Panc1 (cell line): ENCODE data around the gene MYO7B. TPM values are rescaled to one million over a fixed set of nuclear protein-coding genes. Genes with fewer than 3 reads are reported as not detected.

Experiments
- ATAC-seq: fragments of 200-7000 bp; cut with Tn5 transposase; 2 replicates; pipeline ENCODE4 v1.9.1; 2020; ENCODE audit warnings: mild to moderate bottlenecking, moderate library complexity
- BruUV-seq: library from RNA; stranded (reverse); fragments of 400-500 nt; replicated peaks from 2 replicates; lab custom pipeline; 2021; lab: Mats Ljungman, UMichigan
- CTCF ChIA-PET: fragments of 300-600 bp; sonication (Branson Sonifier 250); formaldehyde crosslinking; loops from one replicate; lab custom pipeline; 2022; ENCODE audit warnings: antibody characterized with exemption; lab: Charles Lee
- POLR2A ChIA-PET: fragments of 300-600 bp; sonication (Branson Sonifier 250); formaldehyde crosslinking; loops from one replicate; lab custom pipeline; 2022; ENCODE audit warnings: antibody characterized with exemption; lab: Charles Lee
- DNase-seq: peaks from one replicate; pipeline ENCODE4 v3.0.0-alpha.2; 2010; ENCODE audit warnings: low read depth, low spot score
- H3K27ac ChIP-seq: 2 replicates; pipeline ENCODE4 v1.5.1; 2011; ENCODE audit warnings: mild to moderate bottlenecking, low read length, inconsistent platforms
- H3K27me3 ChIP-seq: fragments of 200-500 bp; sonication (Bioruptor generic); 2 replicates; pipeline ENCODE4 v1.6.0; 2014; ENCODE audit warnings: low read length, inconsistent platforms; ENCODE audit not compliant: control insufficient read depth, insufficient read depth
- H3K36me3 ChIP-seq: fragments of 200-500 bp; sonication (Bioruptor generic); 2 replicates; pipeline ENCODE4 v1.5.1; 2014; ENCODE audit warnings: inconsistent platforms, mild to moderate bottlenecking, low read length, moderate library complexity; ENCODE audit not compliant: control insufficient read depth, insufficient read depth
- H3K4me1 ChIP-seq: 2 replicates; pipeline ENCODE4 v1.5.1; 2011; ENCODE audit warnings: inconsistent platforms, mild to moderate bottlenecking, low read length, moderate library complexity; ENCODE audit not compliant: control insufficient read depth, insufficient read depth
- H3K4me3 ChIP-seq, 2 experiments: 2 replicates each; pipeline ENCODE4 v1.5.1; 2011 to 2012; ENCODE audit warnings: low read depth in 2 of 2, low read length in 2 of 2, mild to moderate bottlenecking in 2 of 2, inconsistent platforms in 1 of 2, moderate library complexity in 1 of 2
- H3K9me3 ChIP-seq: fragments of 200-500 bp; sonication (Bioruptor generic); 2 replicates; pipeline ENCODE4 v1.5.1; 2014; ENCODE audit warnings: low read depth, mild to moderate bottlenecking, inconsistent platforms, low read length, moderate library complexity; ENCODE audit not compliant: control insufficient read depth, insufficient read depth
- CTCF ChIP-seq: fragments of 450-650 bp; IDR thresholded peaks from 2 replicates; pipeline ENCODE4 v1.5.1; 2017; ENCODE audit warnings: mild to moderate bottlenecking
- POLR2AphosphoS5 ChIP-seq: IDR thresholded peaks from 2 replicates; pipeline ENCODE4 v1.6.1; 2012; ENCODE audit warnings: mild to moderate bottlenecking, low read depth, low read length, moderate library complexity
- REST ChIP-seq, 2 experiments: IDR thresholded peaks; 2 replicates each; pipeline ENCODE4 v1.6.1; 2011 to 2012; ENCODE audit warnings: low read depth in 2 of 2, control low read depth in 1 of 2, low read length in 1 of 2, mild to moderate bottlenecking in 1 of 2, moderate library complexity in 1 of 2; ENCODE audit not compliant: insufficient read depth in 1 of 2
- SIN3A ChIP-seq: IDR thresholded peaks from 2 replicates; pipeline ENCODE4 v1.6.1; 2012; ENCODE audit warnings: low read depth, mild to moderate bottlenecking, low read length, moderate library complexity, borderline replicate concordance; ENCODE audit not compliant: insufficient read depth
- TCF7L2 ChIP-seq: IDR thresholded peaks from 2 replicates; pipeline ENCODE4 v1.6.1; 2011; ENCODE audit warnings: mild to moderate bottlenecking, low read depth, low read length, inconsistent platforms
- in situ Hi-C: cut with HindIII; loops from 2 replicates; pipeline ENCODE4 v1.10.0; 2016; ENCODE audit warnings: low sequenced_read_pairs, low pct_unique_long_range_greater_than_20kb
- intact Hi-C: fragments of 100-400 bp; cut with micrococcal nuclease; formaldehyde crosslinking; loops from one replicate; pipeline ENCODE4 v1.10.0; 2022; ENCODE audit not compliant: unreplicated experiment
- total RNA-seq: library from RNA; stranded (reverse); gene quantifications from one replicate; pipeline ENCODE4 v1.2.1, GENCODE V29; 2021; ENCODE audit not compliant: unreplicated experiment

MYO7B gene
- total RNA-seq, 1 experiment from 2014 or later, result 0.15 TPM

- CTCF ChIA-PET, result no interaction called here
- BruUV-seq, result no TSS peak
- in situ Hi-C loops, result no loop called here
Measured at GRCh38 chr2:127567351-127567854, 31.9 kb downstream of the MYO7B start.

GRCh38 chr2:127568128-127568527 lies 32.6 kb downstream of the MYO7B start:
- POLR2A ChIA-PET, result no interaction called here
- no TSS peak for BruUV-seq

More at GRCh38 chr2:127567351-127567854, 31.9 kb downstream of the MYO7B start:
- Histone ChIP-seq H3K4me1 (no peaks in the 10 kb centered on the region), H3K9me3 (no peaks in the 10 kb centered on the region), H3K27ac (no peak overlapping the region), H3K36me3 (no peaks in the 10 kb centered on the region), H3K4me3 (no peak overlapping the region), H3K27me3 (no peaks in the 10 kb centered on the region)
- DNase-seq (no peak), ATAC-seq (no peak)
- POLR2A ChIA-PET, result interaction anchor here (0.5 kb wide), 1 partner anchor 37 kb away, joined by 3 read pairs; no protein-coding TSS in a partner anchor
- TF ChIP-seq REST (IDR thresholded peaks at IDR 0.05; ENCODE audit: insufficient read depth in 1 of 2, low read depth in 2 of 2, low read length in 1 of 2) (no peak), SIN3A (no peak), CTCF (no peak), TCF7L2 (no peak), POLR2AphosphoS5 (no peak)
- intact Hi-C loops, result no loop called here

More at GRCh38 chr2:127568128-127568527, 32.6 kb downstream of the MYO7B start:
- H3K4me1 ChIP-seq, result no peaks in the 10 kb centered on the region
- H3K27ac ChIP-seq, result no peak overlapping the region
- DNase-seq (no peak), ATAC-seq (no peak)
- in situ Hi-C loops (no loop called here), intact Hi-C loops (no loop called here)
- TF ChIP-seq SIN3A (no peak), REST (IDR thresholded peaks at IDR 0.05; ENCODE audit: insufficient read depth in 1 of 2, low read depth in 2 of 2, low read length in 1 of 2) (no peak), CTCF (no peak), POLR2AphosphoS5 (no peak), TCF7L2 (no peak)
- no peak overlapping the region for H3K4me3 ChIP-seq
- CTCF ChIA-PET, result no interaction called here
- no peaks in the 10 kb centered on the region for H3K27me3 ChIP-seq
- no peaks in the 10 kb centered on the region for H3K36me3 ChIP-seq
- H3K9me3 ChIP-seq, result no peaks in the 10 kb centered on the region
